Liver (tissue), 3 donors: ENCODE results near the gene E2F7.

Experiments used
- TF ChIP-seq, protein P1 (sequence below): fragments of 150-350 bp; IDR thresholded peaks from 2 replicates; pipeline ENCODE4 v1.5.1; 2017; ENCODE audit warnings: improper control_type of control experiment, low read depth, low read length; ENCODE audit not compliant: missing input control
- TF ChIP-seq, protein P2 (sequence below): IDR thresholded peaks from 2 replicates; pipeline ENCODE4 v1.6.1; 2016; ENCODE audit warnings: antibody characterized with exemption
- TF ChIP-seq, protein P3 (sequence below): IDR thresholded peaks from 2 replicates; pipeline ENCODE4 v1.6.1; 2016; ENCODE audit warnings: antibody characterized with exemption
- donor health status: healthy.
- donor health status: healthy.

DNA sequence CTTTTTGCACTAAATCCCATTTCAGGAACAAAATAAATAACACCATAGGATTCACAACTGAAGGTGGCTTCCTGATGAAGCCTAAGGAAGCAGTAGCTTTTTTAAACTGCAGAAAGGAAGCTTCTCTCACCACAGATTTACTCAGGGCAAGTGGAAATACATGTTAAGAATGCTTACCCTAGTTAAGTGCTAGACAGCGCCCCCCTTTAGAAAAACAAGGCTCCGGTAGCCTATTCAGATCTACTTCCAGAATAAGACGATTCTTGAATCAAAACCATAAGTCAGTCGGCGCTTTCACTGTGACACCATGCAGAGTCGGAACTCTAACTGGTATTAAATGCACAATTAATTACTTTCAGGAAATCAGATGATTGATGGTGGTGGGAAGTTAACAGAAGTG, 41.9 kb downstream of the E2F7 start:
- TF ChIP-seq, protein P1, sequence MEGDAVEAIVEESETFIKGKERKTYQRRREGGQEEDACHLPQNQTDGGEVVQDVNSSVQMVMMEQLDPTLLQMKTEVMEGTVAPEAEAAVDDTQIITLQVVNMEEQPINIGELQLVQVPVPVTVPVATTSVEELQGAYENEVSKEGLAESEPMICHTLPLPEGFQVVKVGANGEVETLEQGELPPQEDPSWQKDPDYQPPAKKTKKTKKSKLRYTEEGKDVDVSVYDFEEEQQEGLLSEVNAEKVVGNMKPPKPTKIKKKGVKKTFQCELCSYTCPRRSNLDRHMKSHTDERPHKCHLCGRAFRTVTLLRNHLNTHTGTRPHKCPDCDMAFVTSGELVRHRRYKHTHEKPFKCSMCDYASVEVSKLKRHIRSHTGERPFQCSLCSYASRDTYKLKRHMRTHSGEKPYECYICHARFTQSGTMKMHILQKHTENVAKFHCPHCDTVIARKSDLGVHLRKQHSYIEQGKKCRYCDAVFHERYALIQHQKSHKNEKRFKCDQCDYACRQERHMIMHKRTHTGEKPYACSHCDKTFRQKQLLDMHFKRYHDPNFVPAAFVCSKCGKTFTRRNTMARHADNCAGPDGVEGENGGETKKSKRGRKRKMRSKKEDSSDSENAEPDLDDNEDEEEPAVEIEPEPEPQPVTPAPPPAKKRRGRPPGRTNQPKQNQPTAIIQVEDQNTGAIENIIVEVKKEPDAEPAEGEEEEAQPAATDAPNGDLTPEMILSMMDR: no peak
- TF ChIP-seq, protein P2, sequence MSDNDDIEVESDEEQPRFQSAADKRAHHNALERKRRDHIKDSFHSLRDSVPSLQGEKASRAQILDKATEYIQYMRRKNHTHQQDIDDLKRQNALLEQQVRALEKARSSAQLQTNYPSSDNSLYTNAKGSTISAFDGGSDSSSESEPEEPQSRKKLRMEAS: no peak
- TF ChIP-seq, protein P3, sequence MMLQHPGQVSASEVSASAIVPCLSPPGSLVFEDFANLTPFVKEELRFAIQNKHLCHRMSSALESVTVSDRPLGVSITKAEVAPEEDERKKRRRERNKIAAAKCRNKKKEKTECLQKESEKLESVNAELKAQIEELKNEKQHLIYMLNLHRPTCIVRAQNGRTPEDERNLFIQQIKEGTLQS: no peak
